GM19468 (cell line): ENCODE results near the gene MBD3L1.
A peak's percentile ranks its signal among the peaks of the same experiment; 100 is the strongest.

Experiments used
- ATAC-seq: cut with Tn5 transposase; IDR thresholded peaks from one replicate; pipeline ENCODE4 v1.9.1; 2021; ENCODE audit warnings: mild to moderate bottlenecking, moderate library complexity, moderate number of reproducible peaks; ENCODE audit not compliant: unreplicated experiment; ENCODE audit errors: extremely low read depth

MBD3L1 gene

GRCh38 chr19:8832132-8833021, at the start of gene MBD3L1, which contains the start of gene ZNF558:
Gene MBD3L1 (plus strand): TSS chr19:8832377. CDS start chr19:8842679, 10,302 bp downstream.
Gene ZNF558 (minus strand): TSS chr19:8832304. CDS start chr19:8822659, 9,645 bp downstream.
- ATAC-seq = peak; percentile 67

- ATAC-seq = no peak
These were observed 37.4 kb upstream of the MBD3L1 start for GRCh38 chr19:8794823-8795222.

- ATAC-seq = no peak
These were observed 25.5 kb upstream of the MBD3L1 start for GRCh38 chr19:8806661-8807060.

- no peak for ATAC-seq
These were observed 20.6 kb upstream of the MBD3L1 start for GRCh38 chr19:8811315-8812172.

GRCh38 chr19:8814176-8814575, 18.0 kb upstream of the MBD3L1 start:
- no peak for ATAC-seq

GRCh38 chr19:8815780-8816179, 16.4 kb upstream of the MBD3L1 start:
- no peak for ATAC-seq

- ATAC-seq = no peak
These were observed 11.9 kb upstream of the MBD3L1 start for GRCh38 chr19:8820234-8820633.

GRCh38 chr19:8821748-8822241, 10.4 kb upstream of the MBD3L1 start:
- no peak for ATAC-seq

- ATAC-seq = no peak
These were observed 5.8 kb upstream of the MBD3L1 start for GRCh38 chr19:8826371-8826770.

- ATAC-seq = no peak
These were observed 4.9 kb upstream of the MBD3L1 start for GRCh38 chr19:8827277-8827676.

- no peak for ATAC-seq
These were observed 804 bp upstream of the MBD3L1 start for GRCh38 chr19:8831373-8831772.

GRCh38 chr19:8831832-8832131, 395 bp upstream of the MBD3L1 start:
- no peak for ATAC-seq

- ATAC-seq = no peak
These were observed 3.3 kb downstream of the MBD3L1 start for GRCh38 chr19:8835446-8835845.

GRCh38 chr19:8835877-8836276, 3.7 kb downstream of the MBD3L1 start:
- ATAC-seq = no peak

- ATAC-seq = no peak
These were observed 8.5 kb downstream of the MBD3L1 start for GRCh38 chr19:8840708-8841107.

- ATAC-seq = no peak
These were observed 14.6 kb downstream of the MBD3L1 start for GRCh38 chr19:8846819-8847218.

GRCh38 chr19:8849232-8849631, 17.1 kb downstream of the MBD3L1 start:
- no peak for ATAC-seq

GRCh38 chr19:8850488-8850887, 18.3 kb downstream of the MBD3L1 start:
- no peak for ATAC-seq

GRCh38 chr19:8858260-8858659, 26.1 kb downstream of the MBD3L1 start:
- no peak for ATAC-seq

- ATAC-seq = no peak
These were observed 34.2 kb downstream of the MBD3L1 start for GRCh38 chr19:8866344-8866743.
